Activated naive CD4-positive, alpha-beta T cell treated with anti-CD3 and anti-CD28 coated beads, Interleukin-2, amount 50 U/mL, for 72 hours (primary cell): ENCODE data around the gene DAD1. TPM values are rescaled to one million over a fixed set of nuclear protein-coding genes. Genes with fewer than 3 reads are reported as not detected.

Experiments
- ATAC-seq, 2 donors: fragments of 150-1000 bp; cut with Tn5 transposase; 2 replicates each; pipeline ENCODE4 v1.10.0; 2021; ENCODE audit warnings: mild to moderate bottlenecking in 2 of 2, moderate library complexity in 2 of 2
- DNase-seq, 2 donors: peaks; one replicate each; pipeline ENCODE4 v3.0.0; 2021 to 2022; ENCODE audit warnings: low spot score in 2 of 2
- H3K27ac Mint-ChIP-seq, 2 donors: one replicate each; pipeline ENCODE4 v1.8.0; 2022; ENCODE audit warnings: mild to moderate bottlenecking in 2 of 2, mixed read lengths in 2 of 2
- H3K36me3 Mint-ChIP-seq, 2 donors: one replicate each; pipeline ENCODE4 v1.8.0; 2022; ENCODE audit warnings: mixed read lengths in 2 of 2
- H3K9me3 Mint-ChIP-seq, 2 donors: one replicate each; pipeline ENCODE4 v1.8.0; 2022; ENCODE audit warnings: mixed read lengths in 2 of 2
- total RNA-seq, 2 donors: library from RNA; stranded (reverse); gene quantifications; one replicate each; pipeline ENCODE4 v1.2.3, GENCODE V29; 2022

The DAD1 gene
- total RNA-seq, 2 donors from 2014 or later: 218 to 240 TPM

GRCh38 chr14:22524784-22525161 is 64.3 kb downstream of the DAD1 start:
- H3K27ac Mint-ChIP-seq: peak overlapping the region; percentile 89 to 95
- ATAC-seq: peak in 1 of 2 donors; percentile 5
- H3K9me3 Mint-ChIP-seq: no peaks in the 10 kb centered on the region

GRCh38 chr14:22524115-22524783 is 64.8 kb downstream of the DAD1 start:
- ATAC-seq (peak in 1 of 2 donors; percentile 15), DNase-seq (no peak)
- H3K9me3 Mint-ChIP-seq: no peaks in the 10 kb centered on the region
- peaks cover 91 to 98% of the 10 kb centered on the region in 2 donors for H3K36me3 Mint-ChIP-seq
- H3K27ac Mint-ChIP-seq: peak overlapping the region; percentile 89 to 95

More at GRCh38 chr14:22524784-22525161, 64.3 kb downstream of the DAD1 start:
- no peak for DNase-seq
- H3K36me3 Mint-ChIP-seq: peaks cover 91 to 98% of the 10 kb centered on the region in 2 donors

GRCh38 chr14:22523283-22523682 is 65.7 kb downstream of the DAD1 start:
- DNase-seq: no peak
- no peak for ATAC-seq
- H3K36me3 Mint-ChIP-seq: peaks cover 91 to 95% of the 10 kb centered on the region in 2 donors
- H3K9me3 Mint-ChIP-seq: no peaks in the 10 kb centered on the region
- peak overlapping the region; percentile 94 to 95 for H3K27ac Mint-ChIP-seq

GRCh38 chr14:22522466-22522957 is 66.5 kb downstream of the DAD1 start:
- ATAC-seq: no peak
- no peaks in the 10 kb centered on the region for H3K9me3 Mint-ChIP-seq
- no peak for DNase-seq
- peak overlapping the region; percentile 94 to 95 for H3K27ac Mint-ChIP-seq
- peaks cover 92 to 95% of the 10 kb centered on the region in 2 donors for H3K36me3 Mint-ChIP-seq

GRCh38 chr14:22521449-22522239 is 67.4 kb downstream of the DAD1 start:
- Mint-ChIP-seq H3K27ac (peak overlapping the region; percentile 95 to 97), H3K36me3 (peaks cover 92 to 96% of the 10 kb centered on the region in 2 donors), H3K9me3 (no peaks in the 10 kb centered on the region)
- DNase-seq (no peak), ATAC-seq (peak in 1 of 2 donors; percentile 11)

GRCh38 chr14:22520796-22521195 is 68.2 kb downstream of the DAD1 start:
- Mint-ChIP-seq H3K9me3 (no peaks in the 10 kb centered on the region), H3K27ac (peak overlapping the region; percentile 95 to 97), H3K36me3 (peaks cover 94% of the 10 kb centered on the region in 2 donors)
- ATAC-seq (no peak), DNase-seq (no peak)

- Mint-ChIP-seq H3K36me3 (peaks cover 94% of the 10 kb centered on the region in 2 donors), H3K9me3 (no peaks in the 10 kb centered on the region), H3K27ac (peak overlapping the region; percentile 92 to 95)
- ATAC-seq (peak in 1 of 2 donors; percentile 43), DNase-seq (no peak)
Measured at GRCh38 chr14:22519877-22520685, 68.9 kb downstream of the DAD1 start.

- peaks cover 85 to 90% of the 10 kb centered on the region in 2 donors for H3K36me3 Mint-ChIP-seq
- H3K9me3 Mint-ChIP-seq: no peaks in the 10 kb centered on the region
- no peak for DNase-seq
- no peak for ATAC-seq
- H3K27ac Mint-ChIP-seq: peak overlapping the region; percentile 95 to 96
Measured at GRCh38 chr14:22518073-22518472, 71.0 kb downstream of the DAD1 start.

- peaks cover 86 to 90% of the 10 kb centered on the region in 2 donors for H3K36me3 Mint-ChIP-seq
- no peak for ATAC-seq
- H3K9me3 Mint-ChIP-seq: no peaks in the 10 kb centered on the region
- H3K27ac Mint-ChIP-seq: peak overlapping the region; percentile 95 to 96
- no peak for DNase-seq
Measured at GRCh38 chr14:22517117-22517720, 71.8 kb downstream of the DAD1 start.

GRCh38 chr14:22515929-22516328 is 73.1 kb downstream of the DAD1 start:
- no peak for ATAC-seq
- Mint-ChIP-seq H3K9me3 (no peaks in the 10 kb centered on the region), H3K36me3 (peaks cover 84 to 90% of the 10 kb centered on the region in 2 donors)

More at GRCh38 chr14:22515929-22516328, 73.1 kb downstream of the DAD1 start:
- no peak for DNase-seq
- H3K27ac Mint-ChIP-seq: peak overlapping the region; percentile 95 to 97

Other genes with a start within 250 kb of the DAD1 start
- gene ABHD4, start 9.1 kb upstream of the DAD1 start, total RNA-seq: 10 to 100 TPM; 13.8 to 26.5 TPM
- gene OR6J1, start 55.1 kb upstream of the DAD1 start, total RNA-seq: not detected
- 100 to 1,000 TPM; 176 to 178 TPM for gene OXA1L, start 177.5 kb upstream of the DAD1 start, total RNA-seq
- gene SLC7A7, start 226.2 kb upstream of the DAD1 start, total RNA-seq: under 1 TPM; 0.46 to 0.78 TPM
- gene MRPL52, start 240.7 kb upstream of the DAD1 start, total RNA-seq: 100 to 1,000 TPM; 112 to 146 TPM
- 1 to 10 TPM in 1 of 2 donors, under 1 TPM in 1; 0.68 to 2.2 TPM for gene MMP14, start 247.4 kb upstream of the DAD1 start, total RNA-seq